Gastrocnemius medialis (tissue), 4 donors: ENCODE results near the gene YY1AP1.
"Not testable (repeated sequence)": the region's sequence is repeated elsewhere in the genome, so short reads cannot be mapped to it uniquely, and the experiment has no call there.

Experiments
- CTCF ChIP-seq, 5 experiments: fragments of 450-650 bp in 3 of 5; fragments of 200-600 bp in 2 of 5; sonication (generic) in 2 of 5; IDR thresholded peaks in 4 of 5; conservative IDR thresholded peaks in 1 of 5; 1 replicate in 4 of 5; 2 replicates in 1 of 5; pipeline ENCODE4 v1.5.1; 2016 to 2019; ENCODE audit warnings: antibody characterized with exemption in 5 of 5, mild to moderate bottlenecking in 3 of 5, moderate library complexity in 3 of 5
- POLR2A ChIP-seq, 2 donors: fragments of 450-650 bp; IDR thresholded peaks; one replicate each; pipeline ENCODE4 v1.6.1; 2017; ENCODE audit warnings: antibody characterized with exemption in 2 of 2, mild to moderate bottlenecking in 2 of 2, moderate library complexity in 2 of 2

GRCh38 chr1:155711457-155711856 lies 22.9 kb upstream of the YY1AP1 start:
- not testable (repeated sequence) for TF ChIP-seq CTCF (IDR thresholded peaks at IDR 0.05 in 4 of 5, conservative IDR thresholded peaks at IDR 0.05 in 1 of 5); POLR2A (IDR thresholded peaks at IDR 0.05)
